ENCODE data around the gene TRABD.
"Not testable (repeated sequence)": the region's sequence is repeated elsewhere in the genome, so short reads cannot be mapped to it uniquely, and the experiment has no call there.

The TRABD gene

DNA sequence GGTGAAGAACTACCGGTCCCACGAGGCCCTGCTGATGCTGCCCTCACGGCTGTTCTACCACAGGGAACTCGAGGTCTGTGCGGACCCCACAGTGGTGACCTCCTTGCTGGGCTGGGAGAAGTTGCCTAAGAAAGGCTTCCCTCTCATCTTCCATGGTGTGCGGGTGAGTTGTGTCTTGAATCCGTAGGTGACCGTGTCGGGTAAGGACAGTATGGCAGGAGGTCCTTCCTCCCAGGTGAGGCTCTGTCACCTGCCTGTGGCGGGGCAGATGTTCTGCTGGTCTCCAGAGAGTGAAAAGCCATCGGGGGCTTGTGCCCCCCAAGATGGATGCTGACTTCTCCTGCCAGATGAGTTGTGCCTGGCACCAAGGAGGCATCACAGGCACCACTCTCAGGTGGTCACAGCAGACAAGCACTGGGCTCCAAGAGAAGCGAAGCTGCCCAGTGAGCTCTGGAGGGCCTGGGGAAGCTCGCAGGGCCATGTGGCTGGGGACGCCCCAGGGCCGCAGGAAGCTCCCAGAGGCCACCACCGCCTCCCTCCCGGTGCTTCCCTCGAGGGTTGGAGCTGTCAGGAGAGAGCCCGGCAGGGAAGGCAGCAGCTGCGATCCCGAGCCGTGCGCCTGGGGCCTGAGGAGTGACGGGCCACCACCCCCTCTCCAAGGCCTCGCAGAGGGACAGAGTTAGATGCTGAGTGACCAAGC is 32.5 kb upstream of the TRABD start:
- no peak for DNase-seq

DNA sequence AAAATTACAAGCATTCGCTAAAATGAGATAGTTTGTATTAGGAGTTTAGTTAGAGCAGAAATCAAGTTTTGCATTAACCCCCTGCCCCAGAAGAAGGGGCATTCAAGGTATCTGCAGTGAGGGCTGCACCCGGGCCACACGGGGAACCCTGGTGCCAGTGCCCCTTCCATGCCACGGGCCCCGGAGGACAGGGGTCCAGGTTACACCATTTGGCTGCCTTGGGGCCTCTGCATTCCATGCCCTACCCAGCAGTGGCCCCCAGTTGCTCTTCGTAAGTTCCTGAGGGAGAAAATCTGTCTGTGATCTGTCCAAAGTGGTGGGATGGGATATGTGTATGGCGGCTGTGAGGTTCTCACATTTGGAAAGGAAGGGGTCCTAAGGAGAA is 32.0 kb upstream of the TRABD start:
- DNase-seq = no peak

DNA sequence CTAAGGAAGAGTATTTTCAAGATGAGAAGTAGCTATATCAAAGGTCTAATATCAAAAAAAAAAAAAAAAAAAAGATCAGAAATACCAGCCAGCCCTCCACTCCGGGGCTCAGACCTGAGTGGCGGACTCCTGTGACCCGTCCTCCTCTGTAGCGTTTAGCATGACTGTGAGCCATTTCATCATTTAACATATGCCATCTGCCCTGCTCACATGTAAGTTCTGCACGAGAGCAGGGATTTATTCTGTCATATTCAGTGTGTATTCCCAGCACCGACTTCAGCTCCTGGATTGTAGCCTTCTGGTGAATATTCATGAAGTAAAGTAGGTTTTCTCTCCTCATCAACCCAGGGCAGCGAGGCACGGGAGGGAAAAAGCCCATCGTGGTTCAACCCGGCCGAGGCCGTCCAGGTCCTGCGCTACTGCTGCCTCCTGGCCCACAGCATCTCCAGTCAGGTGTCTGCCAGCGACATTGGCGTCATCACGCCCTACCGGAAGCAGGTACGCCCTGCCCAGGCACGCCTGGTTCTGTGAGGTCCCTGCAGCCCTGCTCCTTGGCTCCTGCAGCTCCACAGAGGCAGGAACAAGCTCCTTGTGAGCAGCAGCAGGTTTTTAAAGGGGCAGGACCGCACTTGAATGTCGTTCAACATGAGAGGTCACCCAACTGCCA is 27.9 kb upstream of the TRABD start:
- DNase-seq = no peak

DNA sequence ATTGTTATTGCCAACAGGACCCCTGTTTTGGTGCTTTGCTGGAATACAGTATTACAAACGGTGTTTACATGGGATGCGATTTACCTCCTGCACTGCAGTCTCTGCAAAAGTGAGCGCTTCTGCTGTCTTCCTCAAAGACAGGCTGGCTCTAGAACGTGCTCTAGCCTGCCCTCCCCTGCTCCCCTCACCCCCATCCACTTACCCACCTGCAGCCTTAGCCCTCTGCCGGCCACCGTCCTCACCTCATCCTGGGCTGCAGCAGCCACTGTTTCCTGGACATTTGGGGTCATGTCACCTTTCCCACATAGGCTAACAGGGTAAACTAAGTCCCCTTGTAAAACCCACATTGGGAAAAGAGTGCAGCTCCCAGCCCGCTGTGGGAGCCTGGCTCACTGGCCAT is 24.8 kb upstream of the TRABD start:
- DNase-seq = no peak

GRCh38 chr22:50161508-50162390 is 24.0 kb upstream of the TRABD start:
- DNase-seq = no peak

DNA sequence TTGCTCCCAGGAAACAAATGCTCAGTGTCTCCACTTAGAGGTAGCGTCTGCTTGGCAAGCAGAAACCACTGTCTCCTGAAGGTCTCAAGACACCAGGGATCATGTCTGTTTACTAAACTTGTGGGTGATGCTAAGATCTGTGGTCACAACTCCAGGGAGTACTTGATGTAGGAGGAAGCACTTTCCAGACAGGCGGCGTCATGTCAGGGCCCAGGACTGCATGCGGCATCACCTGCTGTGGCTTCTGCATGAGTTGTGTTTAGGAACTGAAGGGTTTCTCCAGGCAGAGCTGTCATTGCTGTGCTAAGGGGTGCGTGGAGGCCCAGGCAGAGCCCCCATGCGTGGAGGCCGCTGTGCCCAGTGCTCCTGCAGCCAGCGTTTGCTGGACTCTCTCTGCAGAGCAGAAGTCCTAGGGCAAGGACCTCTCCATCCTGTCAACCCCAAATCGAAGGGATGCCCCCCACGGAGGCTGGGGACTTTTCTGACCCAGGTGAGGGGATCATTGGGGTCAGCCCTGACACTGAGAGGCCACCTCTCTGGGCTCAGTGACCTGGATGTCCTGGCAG is 23.2 kb upstream of the TRABD start:
- no peak for DNase-seq

DNA sequence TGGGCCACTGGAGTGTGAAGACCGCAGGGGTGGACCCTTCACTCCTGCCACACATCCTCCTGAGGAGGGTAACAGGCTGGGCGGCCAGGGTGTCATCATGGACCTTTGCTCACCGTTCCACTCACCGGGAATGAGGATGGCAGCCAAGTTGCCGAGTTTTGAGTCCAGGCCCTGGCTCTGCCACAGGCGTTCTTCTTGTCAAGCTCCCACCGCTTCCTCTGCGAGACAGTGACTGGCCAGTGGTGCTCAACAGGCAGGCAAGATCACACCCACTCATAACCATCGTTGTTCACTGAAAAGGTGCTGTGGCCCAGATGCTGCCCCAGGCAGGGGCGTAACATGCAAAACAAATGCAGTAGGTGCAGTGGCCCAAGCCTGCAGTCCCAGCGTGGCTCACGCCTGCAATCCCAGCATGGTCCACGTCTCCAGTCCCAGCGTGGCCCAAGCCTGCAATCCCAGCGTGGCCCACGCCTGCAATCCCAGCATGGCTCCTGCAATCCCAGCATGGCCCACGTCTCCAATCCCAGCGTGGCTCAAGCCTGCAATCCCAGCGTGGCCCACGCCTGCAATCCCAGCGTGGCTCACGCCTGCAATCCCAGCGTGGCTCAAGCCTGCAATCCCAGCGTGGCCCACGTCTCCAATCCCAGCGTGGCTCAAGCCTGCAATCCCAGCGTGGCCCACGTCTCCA is 20.1 kb upstream of the TRABD start:
- DNase-seq = no peak

GRCh38 chr22:50167689-50168489 is 17.8 kb upstream of the TRABD start:
- DNase-seq = no peak

- DNase-seq = not testable (repeated sequence)
These were observed 17.1 kb upstream of the TRABD start for GRCh38 chr22:50168490-50169180.

DNA sequence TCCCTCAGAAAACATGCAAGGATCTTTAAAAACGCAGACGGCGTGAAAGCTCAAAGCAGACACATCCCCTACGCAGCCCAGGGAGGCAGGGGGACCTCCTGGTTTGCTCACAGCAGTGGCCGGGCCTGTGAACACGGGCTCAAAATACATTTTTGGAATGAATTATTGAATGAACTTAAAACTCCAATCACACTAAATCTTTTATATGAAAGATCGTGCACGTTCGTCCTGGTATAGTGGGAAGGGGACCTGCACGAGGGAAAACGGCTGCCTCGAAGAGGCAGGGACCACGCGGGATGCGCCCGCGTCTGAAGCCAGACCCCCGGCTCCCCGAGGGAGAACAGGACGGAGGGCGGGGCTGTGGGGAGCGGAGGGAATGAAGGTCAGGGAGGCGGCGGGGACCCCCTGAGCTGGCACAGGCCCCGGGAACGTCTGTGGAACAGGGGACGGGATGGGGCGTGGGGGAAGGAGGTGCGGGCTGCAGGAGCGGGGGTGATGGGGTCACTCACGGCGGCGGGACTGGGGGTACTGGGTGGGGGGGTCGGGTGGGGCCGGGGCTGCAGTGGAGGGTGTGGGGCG is 16.4 kb upstream of the TRABD start:
- no peak for DNase-seq

DNA sequence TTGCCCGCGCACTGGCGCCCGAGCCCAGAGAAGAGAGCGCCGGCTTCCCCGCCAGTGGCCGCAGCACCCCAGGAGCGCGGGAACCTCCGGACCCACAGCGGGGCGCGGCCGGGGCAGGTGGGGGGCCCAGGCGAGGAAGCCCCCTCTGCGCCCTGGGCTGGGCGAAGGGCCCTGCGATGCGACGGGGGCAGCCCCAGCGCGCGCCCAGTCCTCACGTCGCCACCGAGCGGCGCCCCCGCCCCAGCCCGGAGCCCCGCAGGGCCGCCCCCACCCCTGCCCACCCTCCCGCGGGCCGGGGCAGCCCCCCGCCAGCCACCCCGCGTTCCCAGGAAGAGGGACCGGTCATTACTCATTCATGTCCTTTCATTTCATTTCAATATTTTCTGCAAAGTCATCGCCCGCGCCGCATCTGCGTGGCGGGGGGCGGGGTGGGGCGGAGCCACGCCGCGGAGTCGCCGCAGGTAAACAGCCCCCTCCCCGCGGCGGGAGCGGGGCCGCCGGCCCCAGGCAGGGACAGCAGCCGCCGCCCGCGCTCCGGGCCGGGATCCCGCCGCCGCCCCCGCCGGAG is 15.9 kb upstream of the TRABD start:
- no peak for DNase-seq

GRCh38 chr22:50170453-50171318 is 15.0 kb upstream of the TRABD start, which contains the start of gene PANX2:
PANX2 (plus strand) TSS chr22:50170731; CDS start chr22:50170731, 0 bp downstream.
- no peak for DNase-seq

DNA sequence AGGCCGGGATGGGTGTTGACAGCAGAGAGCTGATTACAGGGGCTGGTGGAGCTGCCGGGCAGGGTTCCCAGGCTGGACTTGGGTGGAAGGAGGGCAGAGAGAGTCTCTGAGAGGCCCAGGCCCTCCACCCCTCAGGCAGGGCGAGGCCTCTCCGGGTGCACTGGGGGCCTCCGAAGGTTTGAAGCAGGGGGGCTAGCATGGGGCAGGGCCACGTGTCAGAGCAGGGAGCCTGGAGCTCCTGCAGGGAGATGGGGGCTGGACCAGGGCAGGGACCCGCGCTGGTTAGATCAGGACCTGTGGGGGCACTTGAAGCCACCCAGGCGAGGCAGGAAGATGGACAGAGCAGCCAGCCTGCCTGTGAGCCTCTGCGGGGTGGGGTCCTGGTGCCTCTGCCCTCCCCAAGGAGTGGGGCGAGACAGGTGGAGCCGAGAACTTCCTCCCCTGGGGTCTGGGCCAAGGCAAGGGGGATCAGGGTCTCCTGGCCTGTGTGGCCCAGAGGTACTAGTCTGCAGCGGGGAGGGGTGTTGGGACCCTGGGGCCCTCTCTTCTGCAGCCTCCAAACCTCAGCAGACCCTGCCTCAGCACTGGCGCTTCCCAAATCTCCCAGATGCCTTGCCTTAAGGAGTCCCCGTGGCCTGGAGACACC is 14.3 kb upstream of the TRABD start:
- DNase-seq = no peak

DNA sequence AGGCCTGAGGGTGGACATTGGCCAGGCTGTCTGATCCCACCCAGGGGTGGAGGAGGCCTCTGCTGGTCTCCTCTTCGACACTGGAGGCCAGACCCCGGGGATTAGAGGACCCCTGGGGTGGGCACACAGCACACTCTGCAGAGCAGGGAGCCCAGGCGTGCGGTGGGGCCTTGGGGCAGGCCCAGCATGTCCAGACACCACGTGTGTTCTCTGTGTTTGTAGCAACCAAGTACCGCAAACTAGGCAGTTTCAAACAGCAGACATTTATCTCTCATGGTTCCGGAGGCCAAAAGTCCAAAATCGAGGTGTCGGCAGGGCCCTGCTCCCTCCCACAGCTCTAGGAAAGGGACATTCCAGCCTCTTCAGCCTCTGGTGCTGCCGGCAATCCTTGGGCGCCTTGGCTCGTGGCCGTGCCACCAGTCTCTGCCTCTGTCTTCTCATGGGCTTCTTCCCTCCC is 13.7 kb upstream of the TRABD start:
- DNase-seq = no peak

DNA sequence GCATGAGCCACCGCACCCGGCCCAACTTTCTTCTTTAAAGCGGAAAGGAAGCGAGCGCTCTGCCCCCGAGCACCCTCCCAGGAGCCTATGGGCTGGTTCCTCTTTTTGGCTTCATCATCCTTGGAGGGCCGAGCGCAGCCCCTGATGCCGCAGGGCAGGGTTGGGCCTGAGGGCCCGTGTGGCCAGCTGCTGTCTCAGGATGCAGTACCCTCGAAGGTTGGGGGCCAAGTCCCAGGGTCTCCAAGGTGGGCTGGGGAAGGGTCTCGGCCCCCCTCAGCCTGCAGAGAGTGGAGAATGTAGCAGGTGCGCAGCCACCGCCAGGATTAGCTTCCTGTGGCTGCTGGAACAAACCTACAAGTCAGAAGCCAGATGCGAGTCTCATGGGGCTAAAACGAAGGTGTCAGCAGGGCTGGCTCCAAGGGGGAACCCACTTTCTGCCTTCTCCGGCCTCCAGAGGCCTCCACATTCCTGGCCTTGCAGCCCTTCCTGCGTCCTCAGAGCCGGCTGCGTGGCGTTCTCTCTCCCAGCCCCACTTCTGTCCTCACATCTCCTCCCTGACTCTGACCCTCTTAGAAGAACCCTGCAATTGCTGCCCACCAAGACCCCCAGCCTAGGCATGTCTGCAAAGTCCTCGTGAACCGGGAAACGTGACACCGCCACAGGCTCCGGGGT is 12.3 kb upstream of the TRABD start:
- no peak for DNase-seq

- no peak for DNase-seq
These were observed 11.7 kb upstream of the TRABD start for GRCh38 chr22:50173983-50174355.

- DNase-seq = no peak
These were observed 11.1 kb upstream of the TRABD start for GRCh38 chr22:50174382-50175190.

DNA sequence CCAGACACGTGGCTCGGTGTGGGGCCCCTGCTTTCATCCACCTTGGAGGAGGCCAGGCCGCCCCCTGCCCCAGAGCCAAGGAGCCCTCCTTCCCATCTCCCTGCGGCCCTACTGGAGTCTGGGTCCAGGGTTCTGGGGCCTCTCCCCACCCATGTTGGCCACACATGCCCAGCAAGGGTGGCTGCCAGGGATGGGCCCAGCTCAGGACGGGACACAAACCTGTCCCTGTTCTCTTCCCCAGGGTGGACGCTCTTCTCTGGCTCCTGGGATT is 10.6 kb upstream of the TRABD start:
- DNase-seq = no peak

All from DMS79 (cell line).